ENCODE measurements around the gene KEL.

Gene KEL

DNA sequence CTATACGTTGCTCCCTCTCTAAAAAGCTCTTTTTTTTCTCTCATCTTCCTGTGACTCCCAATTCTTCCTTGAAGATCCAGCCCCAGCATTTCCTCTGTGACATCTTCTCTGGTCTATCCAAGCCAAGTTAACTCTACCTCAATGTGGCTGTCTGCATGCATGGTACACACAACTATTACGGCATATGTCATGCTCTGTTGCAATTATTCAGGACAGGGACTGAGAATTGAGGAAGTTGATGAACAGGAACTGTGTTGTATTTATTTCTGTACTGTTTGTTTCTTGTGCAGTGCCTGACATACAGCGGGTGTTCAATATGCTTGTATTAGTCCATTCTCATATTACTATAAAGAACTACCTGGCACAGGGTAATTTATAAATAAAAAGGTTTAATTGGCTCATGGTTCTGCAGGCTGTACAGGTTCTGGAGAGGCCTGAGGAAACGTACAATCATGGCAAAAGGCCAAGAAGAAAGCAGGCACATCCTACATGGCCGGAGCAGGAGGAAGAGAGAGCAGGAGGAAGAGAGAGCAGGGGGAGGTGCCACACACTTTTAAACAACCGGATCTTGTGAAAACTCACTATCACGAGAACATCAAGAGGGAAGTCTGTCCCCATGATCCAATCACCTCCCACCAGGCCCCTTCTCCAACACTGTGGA, 34.9 kb downstream of the KEL start:
- no peak for DNase-seq

DNA sequence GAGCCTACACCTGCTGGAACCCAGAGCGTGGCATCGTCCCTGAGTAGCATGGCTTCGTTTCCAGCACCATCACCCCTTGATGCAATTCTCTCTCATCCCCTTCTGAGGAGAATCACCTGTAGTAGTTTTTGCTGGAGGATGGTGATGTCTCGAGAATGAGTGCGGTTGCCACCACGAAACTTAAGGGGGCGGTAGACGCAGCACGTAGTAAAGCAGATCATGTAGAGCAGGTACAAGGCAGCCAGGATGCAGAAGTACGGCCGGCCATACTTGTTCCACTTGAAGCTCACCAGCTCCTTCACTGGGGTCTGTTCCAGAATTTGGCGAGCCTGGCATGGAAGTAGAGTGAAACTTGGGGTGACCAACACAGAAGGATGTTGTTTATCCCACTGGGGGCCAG, 36.8 kb downstream of the KEL start:
- DNase-seq: no peak

- DNase-seq: no peak
Measured at GRCh38 chr7:142923391-142923790, 38.8 kb downstream of the KEL start.

DNA sequence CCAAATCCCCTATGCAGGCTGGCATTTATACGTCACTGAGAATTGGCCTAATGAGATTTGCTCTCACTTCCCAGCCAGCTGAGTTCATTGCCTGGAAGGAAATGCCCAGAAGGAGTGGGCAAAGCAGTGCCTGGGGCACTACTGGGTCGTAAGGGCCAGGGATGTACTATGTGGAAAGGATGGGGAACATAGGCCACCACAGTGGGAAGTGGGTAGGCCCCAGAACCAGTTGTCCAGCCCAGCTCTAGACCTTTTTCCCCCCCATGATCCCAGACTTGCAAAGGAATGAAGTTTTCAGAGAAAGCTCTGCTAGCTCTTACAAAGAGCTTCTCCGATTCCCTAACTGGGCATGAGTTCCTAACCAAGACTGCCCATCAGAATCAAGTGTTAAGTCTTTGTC, 42.5 kb downstream of the KEL start:
- no peak for DNase-seq

DNA sequence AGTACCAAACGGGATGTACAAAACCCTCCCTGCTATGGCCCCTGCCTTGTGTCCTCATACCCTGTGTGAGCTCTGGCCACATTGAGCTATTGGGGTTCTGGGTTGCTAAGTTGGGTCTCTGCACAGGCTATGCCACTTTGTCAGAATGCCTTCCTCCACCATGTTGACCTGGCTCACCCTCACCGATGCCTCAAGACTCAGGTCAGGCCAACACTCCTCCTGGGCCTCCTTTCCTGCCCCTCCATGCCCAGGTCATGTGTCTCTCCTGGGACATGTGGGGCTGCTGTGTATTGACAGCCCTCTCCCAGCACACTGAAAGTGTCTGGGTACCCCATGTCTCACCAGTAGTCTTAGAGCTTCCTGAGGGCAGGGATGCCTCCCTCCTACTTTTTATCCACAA, 43.3 kb downstream of the KEL start:
- DNase-seq: no peak

DNA sequence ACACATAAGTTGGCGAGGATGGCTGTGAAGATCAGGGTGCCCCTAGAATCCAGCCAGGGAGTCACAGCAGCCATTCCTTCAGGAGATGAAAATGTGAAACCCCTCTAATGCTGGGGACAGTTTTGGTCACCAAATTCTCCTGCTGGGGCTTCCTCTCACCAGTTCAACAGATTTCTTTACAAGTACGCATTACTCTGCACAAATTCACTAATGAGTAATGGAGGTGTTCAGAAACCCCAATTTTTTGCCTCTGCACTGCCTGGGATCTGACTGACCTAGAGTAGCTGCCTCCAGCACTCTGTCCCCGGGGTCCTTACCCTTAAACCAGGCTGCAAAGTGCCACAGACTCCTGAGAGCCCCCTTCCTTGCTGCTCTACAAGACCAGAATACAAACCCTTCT, 44.7 kb downstream of the KEL start:
- DNase-seq: no peak

- no peak for DNase-seq
Measured at GRCh38 chr7:142916508-142916907, 45.7 kb downstream of the KEL start.

- no peak for DNase-seq
Measured at GRCh38 chr7:142915315-142915714, 46.8 kb downstream of the KEL start.

GRCh38 chr7:142914121-142914520, 48.0 kb downstream of the KEL start:
- DNase-seq: no peak

DNA sequence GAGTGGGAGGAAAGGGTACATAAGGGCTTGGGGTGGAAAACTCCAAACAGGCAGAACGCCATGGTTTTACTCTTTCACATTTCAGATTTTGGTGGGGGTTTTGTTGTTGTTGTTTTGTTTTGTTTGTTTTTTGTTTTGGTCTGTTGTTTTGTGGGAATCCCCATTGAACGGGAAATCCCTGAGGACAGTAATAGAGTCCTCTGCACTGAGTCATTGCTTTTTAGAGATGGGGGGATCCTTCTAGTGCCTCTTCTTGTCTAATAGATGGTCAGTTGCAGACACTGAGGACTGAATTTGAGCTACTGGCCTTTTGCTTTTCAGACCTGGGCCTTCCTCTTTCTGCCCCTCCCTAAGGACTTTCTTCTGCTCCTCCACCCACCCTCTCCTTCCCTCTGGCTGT, 48.6 kb downstream of the KEL start:
- no peak for DNase-seq

DNA sequence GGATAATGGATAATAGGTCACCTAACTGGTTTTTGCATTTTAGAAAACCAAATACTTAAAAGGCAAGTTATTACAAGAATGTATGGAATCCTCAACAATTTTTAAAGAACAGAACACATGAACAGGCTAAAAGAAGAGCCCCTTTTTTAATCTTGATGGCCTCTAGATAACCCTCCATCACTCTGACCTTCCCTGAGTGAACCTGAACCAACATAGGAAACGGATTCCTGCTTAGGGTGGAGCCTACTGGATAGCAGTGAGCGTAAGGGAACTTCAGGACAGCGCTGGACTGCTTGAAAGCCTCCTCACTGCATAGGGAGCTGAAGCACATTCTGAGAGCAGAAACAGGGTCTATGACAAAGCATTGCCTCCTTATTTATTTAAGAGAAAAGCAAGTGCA, 49.1 kb downstream of the KEL start:
- no peak for DNase-seq

DNA sequence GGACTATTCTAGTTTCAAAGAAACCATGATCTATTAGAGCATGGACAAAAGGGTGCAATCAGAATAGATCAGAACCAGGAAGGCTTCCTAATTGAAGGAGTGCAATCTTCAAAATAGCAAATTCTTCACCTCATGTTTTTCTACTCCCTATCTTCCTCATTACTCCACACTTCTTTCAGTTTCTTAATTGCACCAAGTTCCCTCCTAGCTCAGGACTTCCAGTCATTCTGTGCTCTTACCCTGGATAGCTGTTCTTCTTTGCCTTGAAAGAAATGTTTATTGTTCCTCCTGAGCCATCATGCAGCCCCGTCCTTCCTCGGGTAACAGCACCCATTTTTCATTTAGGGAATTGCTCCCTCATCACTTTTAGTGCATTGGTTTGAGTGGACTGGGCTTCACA, 51.7 kb downstream of the KEL start:
- no peak for DNase-seq

- DNase-seq: no peak
Measured at GRCh38 chr7:142910031-142910433, 52.1 kb downstream of the KEL start.

DNA sequence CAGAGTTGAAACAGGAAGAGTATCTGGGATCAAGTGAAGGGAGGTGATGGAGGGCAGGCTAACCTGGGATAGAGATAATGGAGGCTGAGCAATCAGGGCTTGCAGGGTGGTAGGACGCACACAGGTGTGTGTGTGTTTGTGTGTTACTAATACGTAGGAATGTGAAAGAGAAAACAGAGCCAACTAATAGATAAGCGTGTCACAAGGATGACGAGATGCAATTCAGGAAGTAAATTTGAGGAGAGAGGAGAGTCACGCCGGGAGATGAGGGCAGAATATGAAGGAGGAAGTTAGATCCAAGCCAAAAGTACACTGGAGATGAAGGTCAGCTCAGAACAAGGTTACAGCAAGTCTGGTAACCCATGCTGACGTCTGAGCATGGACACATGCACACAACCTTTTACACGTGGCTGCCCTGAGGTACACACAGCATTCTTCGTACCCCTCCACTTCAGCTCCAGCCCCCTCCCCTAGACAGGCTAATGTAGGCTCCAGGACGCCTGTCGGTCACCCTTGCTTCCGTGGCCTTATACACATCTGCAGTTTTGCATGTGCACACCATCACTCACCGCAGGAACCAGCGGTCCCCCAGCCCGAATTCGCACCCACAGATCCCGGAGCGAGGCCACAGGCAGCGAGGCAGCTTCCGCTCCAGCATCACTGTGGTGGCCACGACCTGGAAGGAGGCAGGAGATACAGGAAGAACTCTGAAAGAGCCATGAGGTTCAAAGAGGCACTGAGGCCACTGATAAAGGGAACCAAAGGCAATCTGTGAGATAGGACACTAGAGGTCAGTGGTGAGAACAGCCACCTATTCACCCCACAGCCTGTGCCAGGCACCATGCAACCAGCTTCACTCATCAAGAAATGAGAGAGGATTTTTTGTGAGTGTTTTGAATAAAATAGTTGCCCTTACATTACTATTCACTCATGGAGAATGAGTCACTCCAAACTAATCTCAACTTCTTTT, 53.0 kb downstream of the KEL start:
- DNase-seq: no peak

GRCh38 chr7:142908290-142908689, 53.9 kb downstream of the KEL start:
- DNase-seq: no peak

GRCh38 chr7:142906643-142907042, 55.5 kb downstream of the KEL start:
- no peak for DNase-seq

DNA sequence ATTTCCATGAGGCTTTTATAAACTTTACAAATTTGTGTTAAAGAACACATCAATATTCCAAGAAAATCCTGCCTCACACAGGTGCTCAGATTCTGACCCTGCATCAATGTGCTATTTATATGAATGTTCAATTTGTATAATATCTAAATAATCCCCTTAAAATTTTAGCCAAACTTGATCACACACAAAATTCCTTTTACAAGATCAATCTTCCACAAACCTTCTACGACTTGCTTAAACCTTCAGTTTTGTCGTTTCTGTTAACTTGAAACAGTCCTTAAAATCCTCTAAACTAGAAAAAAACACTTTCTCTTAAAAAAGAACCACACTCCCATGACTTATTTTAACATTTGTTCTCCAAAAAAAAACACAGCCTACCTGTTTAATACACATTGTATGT, 56.4 kb downstream of the KEL start:
- DNase-seq: no peak

DNA sequence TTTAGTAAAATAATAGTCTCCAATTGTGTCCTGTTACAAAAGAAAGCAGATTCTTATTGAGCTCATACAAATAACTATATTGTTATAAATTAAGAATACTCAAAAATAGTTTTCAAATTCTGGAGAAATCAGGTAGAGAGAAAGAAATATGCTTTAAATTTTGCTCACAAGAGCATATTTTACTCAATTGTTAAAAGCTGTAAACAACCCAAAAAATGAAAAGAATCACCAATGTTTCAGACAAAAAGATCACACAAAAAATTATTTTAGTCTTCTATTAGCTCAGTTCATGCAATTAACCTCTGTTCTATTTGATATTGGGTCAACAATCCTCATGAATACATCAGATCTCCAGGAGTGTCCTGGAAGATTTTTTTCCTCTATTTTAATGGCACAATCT, 58.0 kb downstream of the KEL start:
- no peak for DNase-seq

DNA sequence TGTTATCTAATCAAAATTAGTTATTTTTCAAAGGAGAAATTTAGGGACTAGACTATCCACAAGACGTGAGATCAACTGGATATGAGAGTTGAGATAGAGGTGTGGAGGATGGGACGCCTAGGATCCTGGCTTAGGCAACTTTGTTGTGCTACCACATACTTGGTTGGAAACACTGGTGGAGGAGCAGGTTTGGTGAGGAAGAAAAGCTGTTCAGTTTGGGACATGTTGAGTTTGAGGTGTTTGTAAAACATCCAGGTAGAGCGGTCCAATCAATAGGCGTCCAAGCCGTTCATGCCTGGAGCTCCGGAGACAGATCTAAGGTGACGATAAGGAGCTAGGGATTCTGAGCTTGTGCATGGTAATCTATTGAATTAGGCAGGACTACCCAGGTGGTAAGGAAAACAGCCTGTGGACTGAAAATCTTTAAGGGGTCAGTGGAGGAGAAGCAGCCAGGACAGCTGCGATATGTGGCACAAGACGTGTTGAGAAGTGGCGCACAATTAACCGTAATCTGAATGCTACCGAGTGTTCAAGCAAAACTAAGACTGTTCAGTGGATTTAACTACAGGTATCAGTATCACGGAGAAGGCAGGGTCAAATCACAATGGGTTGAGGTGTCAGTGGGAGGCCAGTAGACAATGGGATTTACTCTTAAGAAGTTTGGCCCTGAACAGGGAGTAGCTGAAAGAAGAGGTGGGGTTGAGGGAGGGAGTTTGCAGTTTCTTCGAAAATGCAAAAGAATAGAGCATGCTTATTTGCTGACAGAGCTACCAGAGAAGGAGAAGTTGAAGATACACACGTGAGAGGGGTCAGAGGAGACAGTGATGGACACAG, 60.5 kb downstream of the KEL start:
- no peak for DNase-seq

GRCh38 chr7:142899661-142900060, 62.5 kb downstream of the KEL start:
- no peak for DNase-seq

GRCh38 chr7:142898377-142899170, 63.6 kb downstream of the KEL start:
- no peak for DNase-seq

DNA sequence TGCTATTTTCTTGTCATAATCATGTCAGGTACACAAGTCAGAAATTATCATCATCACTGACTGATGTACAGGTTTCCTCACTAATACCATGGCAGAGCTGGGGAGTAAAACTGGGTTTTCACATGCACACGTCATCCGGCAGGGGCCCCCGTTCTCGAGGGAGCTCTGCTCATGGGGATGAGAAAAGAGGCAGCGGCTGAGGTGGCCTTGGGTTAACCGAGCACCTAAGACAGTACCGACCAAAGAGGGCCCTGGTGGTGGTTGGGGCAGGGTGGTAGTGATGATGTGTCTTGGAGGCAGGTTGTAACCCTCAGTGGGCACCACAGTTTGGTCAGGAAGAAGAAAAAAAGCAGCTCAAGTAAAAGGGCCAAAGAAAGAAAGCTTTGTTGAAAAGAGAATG, 64.5 kb downstream of the KEL start:
- no peak for DNase-seq
